Activated naive CD4-positive, alpha-beta T cell treated with anti-CD3 and anti-CD28 coated beads, Interleukin-2, amount 50 U/mL, for 24 hours (primary cell): Measurements from ENCODE around the gene RTRAF.

ENCODE experiments used
- H3K27ac Mint-ChIP-seq: one replicate; pipeline ENCODE4 v1.8.0; 2021; ENCODE audit warnings: mild to moderate bottlenecking, mixed read lengths
- H3K27me3 Mint-ChIP-seq: one replicate; pipeline ENCODE4 v1.8.0; 2021; ENCODE audit warnings: mixed read lengths
- H3K36me3 Mint-ChIP-seq: one replicate; pipeline ENCODE4 v1.8.0; 2021; ENCODE audit warnings: mixed read lengths
- H3K4me1 Mint-ChIP-seq: one replicate; pipeline ENCODE4 v1.8.0; 2021; ENCODE audit warnings: mixed read lengths
- H3K4me3 Mint-ChIP-seq: one replicate; pipeline ENCODE4 v1.8.0; 2021; ENCODE audit warnings: mild to moderate bottlenecking, mixed read lengths
- H3K9me3 Mint-ChIP-seq: one replicate; pipeline ENCODE4 v1.8.0; 2021; ENCODE audit warnings: mixed read lengths

RTRAF gene

DNA sequence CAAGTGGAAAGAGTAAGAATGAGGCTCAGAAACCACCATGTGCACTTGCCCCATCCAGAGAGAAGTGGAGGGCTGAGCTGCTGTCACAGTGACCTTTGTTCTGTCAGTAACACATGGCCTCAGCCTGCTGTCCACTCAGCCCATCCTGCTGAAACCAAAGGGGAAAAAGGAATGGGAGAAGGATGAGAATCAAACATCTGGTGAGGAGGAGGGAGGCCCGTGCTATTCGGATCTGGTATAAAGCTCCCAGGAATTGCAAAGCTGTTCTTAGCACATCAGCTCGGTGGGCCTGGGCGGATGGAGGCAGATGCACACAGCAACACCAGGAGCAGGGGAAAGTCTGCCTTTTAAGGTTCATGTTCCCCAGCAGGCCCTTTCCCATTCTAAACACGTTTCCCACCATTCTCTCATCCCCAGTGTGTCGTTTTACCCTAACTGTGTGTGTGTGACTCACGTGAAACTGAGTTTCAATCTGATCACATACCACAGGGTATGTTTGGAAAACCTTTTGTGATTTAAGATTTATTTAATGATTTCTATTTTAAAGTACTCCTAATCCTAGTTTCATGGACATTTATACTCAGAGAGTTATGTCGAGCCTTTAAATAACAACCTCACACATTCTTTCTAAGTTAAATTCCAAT lies 36.8 kb downstream of the RTRAF start:
- no peak overlapping the region for H3K27ac Mint-ChIP-seq
- peaks cover 19% of the 10 kb centered on the region for H3K4me1 Mint-ChIP-seq

DNA sequence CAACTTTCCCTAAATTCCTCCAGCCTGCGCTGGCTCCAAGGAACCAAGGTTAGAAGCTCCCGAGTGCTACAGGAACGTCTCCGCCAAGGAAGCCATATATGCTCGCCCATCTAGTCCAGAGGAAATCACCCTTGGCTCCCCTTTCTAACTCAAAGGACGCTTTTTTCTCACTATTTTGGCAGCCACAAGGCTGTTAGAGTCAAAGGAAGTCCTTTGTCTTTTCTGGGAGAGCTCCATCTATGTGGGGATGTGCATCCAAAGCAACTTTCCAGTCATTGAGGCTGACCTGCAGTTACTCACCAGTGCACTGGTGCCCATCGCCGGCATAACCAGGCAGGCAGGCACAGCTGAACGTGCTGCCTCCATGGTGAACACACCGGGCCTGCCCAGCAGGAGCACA lies 37.6 kb downstream of the RTRAF start:
- Mint-ChIP-seq H3K4me1 (peaks cover 11% of the 10 kb centered on the region), H3K27ac (no peak overlapping the region), H3K4me3 (no peak overlapping the region), H3K27me3 (no peaks in the 10 kb centered on the region), H3K36me3 (no peaks in the 10 kb centered on the region), H3K9me3 (no peaks in the 10 kb centered on the region)

More for the DNA sequence above, 36.8 kb downstream of the RTRAF start:
- Mint-ChIP-seq H3K4me3 (no peak overlapping the region), H3K9me3 (no peaks in the 10 kb centered on the region), H3K36me3 (no peaks in the 10 kb centered on the region), H3K27me3 (no peaks in the 10 kb centered on the region)

GRCh38 chr14:52029881-52030280 lies 40.5 kb downstream of the RTRAF start:
- H3K9me3 Mint-ChIP-seq, result no peaks in the 10 kb centered on the region
- H3K4me3 Mint-ChIP-seq, result no peak overlapping the region
- H3K4me1 Mint-ChIP-seq, result no peaks in the 10 kb centered on the region
- no peaks in the 10 kb centered on the region for H3K27me3 Mint-ChIP-seq
- no peaks in the 10 kb centered on the region for H3K36me3 Mint-ChIP-seq
- H3K27ac Mint-ChIP-seq, result no peak overlapping the region

GRCh38 chr14:52031781-52032180 lies 42.4 kb downstream of the RTRAF start:
- no peaks in the 10 kb centered on the region for H3K36me3 Mint-ChIP-seq
- H3K27ac Mint-ChIP-seq, result no peak overlapping the region
- no peaks in the 10 kb centered on the region for H3K9me3 Mint-ChIP-seq
- peaks cover 1% of the 10 kb centered on the region for H3K27me3 Mint-ChIP-seq
- H3K4me3 Mint-ChIP-seq, result no peak overlapping the region
- H3K4me1 Mint-ChIP-seq, result no peaks in the 10 kb centered on the region

GRCh38 chr14:52032204-52032801 lies 43.0 kb downstream of the RTRAF start:
- Mint-ChIP-seq H3K9me3 (no peaks in the 10 kb centered on the region), H3K4me1 (no peaks in the 10 kb centered on the region), H3K27ac (no peak overlapping the region), H3K27me3 (peaks cover 1% of the 10 kb centered on the region), H3K36me3 (no peaks in the 10 kb centered on the region), H3K4me3 (no peak overlapping the region)

- Mint-ChIP-seq H3K9me3 (no peaks in the 10 kb centered on the region), H3K36me3 (no peaks in the 10 kb centered on the region), H3K27ac (peak overlapping the region; percentile 76), H3K4me3 (no peak overlapping the region), H3K27me3 (peaks cover 4% of the 10 kb centered on the region), H3K4me1 (no peaks in the 10 kb centered on the region)
Measured at GRCh38 chr14:52033101-52033642, 43.8 kb downstream of the RTRAF start.

DNA sequence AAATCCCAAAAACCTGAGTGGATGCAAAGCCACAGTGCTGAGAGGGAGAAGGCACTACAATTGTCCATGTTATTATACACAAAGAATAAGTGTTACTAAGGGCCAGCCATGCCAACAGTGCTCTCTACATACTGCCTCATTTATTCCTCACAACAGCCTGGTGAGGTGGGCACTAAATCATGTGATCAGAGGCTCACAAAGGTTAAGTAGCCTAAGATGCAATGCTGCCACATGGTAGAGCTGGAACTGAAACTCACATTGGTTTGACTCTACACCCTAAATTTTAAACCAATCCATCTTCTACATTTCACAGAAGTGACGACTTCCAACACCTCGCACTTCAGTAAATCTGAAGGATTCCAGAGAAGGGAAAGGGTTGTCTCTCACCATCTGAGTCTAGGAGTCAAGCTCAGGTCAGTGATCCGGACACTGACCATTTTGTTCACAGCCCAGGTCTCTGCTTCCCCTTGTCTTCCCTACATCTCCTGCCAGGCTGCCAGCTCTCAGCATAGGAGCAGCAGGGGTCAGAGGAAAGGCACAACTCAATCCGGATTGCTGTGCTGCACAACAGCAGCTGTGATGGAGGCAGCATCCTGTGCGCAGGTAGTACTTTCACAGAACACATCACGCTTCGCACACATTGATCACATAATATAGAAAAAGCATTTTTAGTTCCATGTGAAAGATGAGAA lies 49.9 kb downstream of the RTRAF start:
- Mint-ChIP-seq H3K4me1 (peaks cover 7% of the 10 kb centered on the region), H3K27ac (no peak overlapping the region), H3K9me3 (no peaks in the 10 kb centered on the region), H3K27me3 (peaks cover 6% of the 10 kb centered on the region), H3K36me3 (peaks cover 3% of the 10 kb centered on the region), H3K4me3 (no peak overlapping the region)

DNA sequence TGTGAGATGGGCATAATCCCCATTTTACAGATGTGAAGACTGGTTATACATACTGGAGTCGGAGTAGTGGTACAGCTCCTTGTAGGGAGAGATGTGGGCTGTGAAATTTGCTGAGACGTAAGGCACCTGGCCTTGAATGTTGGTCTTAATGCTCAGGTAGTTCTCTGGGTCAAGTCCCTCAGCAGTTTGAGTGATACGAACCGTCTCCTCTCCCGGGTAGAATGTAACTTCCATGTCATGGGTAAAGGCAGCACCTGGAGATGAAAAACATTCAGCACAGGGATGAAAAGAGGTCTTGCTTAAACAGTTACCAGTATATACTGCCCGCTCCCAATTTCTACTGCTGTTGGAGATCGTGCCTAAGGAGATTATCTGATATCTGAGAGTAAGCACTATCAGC lies 51.3 kb downstream of the RTRAF start:
- H3K36me3 Mint-ChIP-seq, result peaks cover 3% of the 10 kb centered on the region
- H3K4me3 Mint-ChIP-seq, result no peak overlapping the region
- H3K27me3 Mint-ChIP-seq, result peaks cover 6% of the 10 kb centered on the region
- H3K27ac Mint-ChIP-seq, result no peak overlapping the region
- H3K4me1 Mint-ChIP-seq, result peaks cover 16% of the 10 kb centered on the region
- no peaks in the 10 kb centered on the region for H3K9me3 Mint-ChIP-seq

DNA sequence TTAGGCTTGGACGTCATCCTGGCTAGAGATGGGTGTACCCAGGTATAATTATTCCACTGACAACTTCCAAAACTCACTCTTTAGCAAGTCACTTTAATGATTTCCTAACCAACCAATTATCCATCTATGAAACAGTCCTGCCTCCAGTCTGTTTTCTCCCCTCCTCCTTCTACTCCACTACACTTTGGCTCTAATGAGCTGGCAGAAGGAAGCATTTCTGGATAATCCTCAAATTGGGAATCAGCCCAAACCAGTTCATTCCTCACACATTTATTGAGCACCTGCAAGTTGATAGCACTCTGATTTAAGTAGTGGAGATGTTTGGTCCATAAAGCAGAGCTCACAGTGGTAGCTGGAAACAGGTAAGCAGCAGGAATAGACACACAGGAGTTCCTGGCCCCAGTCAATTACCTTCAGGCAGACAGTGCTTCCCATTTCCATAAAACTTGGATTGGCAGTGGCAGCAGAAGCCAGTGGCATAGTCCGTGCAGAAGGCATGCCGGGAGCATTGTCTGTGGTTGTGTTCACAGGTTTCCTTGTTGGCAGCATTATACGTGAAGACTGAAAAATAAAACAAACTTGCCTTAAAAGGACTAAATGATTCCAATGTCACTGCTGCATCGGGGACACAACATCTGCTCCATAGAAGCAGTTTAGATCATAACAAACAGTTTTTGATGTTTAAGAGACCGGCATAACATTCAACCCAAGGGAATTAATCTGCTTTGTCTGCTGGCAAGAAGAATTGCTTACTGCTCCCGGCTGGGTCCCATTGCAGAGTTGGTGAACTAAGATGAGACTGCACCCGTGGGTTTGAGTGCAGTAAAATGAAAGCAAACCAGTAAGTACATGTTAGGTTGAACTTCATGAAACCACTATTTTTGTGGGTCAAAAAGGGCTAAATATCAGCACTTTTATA lies 53.3 kb downstream of the RTRAF start:
- peaks cover 5% of the 10 kb centered on the region for H3K27me3 Mint-ChIP-seq
- H3K36me3 Mint-ChIP-seq, result peaks cover 3% of the 10 kb centered on the region

DNA sequence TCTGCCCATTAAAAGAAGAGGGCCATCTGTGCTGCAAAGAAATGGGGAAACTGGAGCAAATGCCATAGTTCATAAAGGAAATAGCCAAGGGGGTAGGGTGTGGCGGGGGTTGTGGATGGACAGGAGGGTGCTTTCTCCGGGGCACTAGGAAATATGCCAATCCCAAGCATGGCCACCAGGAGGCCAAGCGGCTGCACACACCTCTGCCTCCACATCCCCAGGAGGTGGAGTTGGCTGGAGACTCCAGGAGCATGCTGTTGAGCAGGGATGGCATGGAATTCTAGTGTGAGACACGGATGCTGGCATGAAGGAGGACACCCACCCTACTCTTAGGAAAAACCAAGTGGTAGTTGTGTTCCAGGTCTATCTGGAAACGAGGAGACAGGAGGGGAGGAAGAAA lies 54.3 kb downstream of the RTRAF start:
- peaks cover 17% of the 10 kb centered on the region for H3K4me1 Mint-ChIP-seq
- H3K27me3 Mint-ChIP-seq, result peaks cover 3% of the 10 kb centered on the region
- no peak overlapping the region for H3K4me3 Mint-ChIP-seq
- peak overlapping the region; percentile 81 for H3K27ac Mint-ChIP-seq
- no peaks in the 10 kb centered on the region for H3K9me3 Mint-ChIP-seq
- H3K36me3 Mint-ChIP-seq, result peaks cover 3% of the 10 kb centered on the region

More for the DNA sequence above, 53.3 kb downstream of the RTRAF start:
- peak overlapping the region; percentile 43 for H3K27ac Mint-ChIP-seq
- H3K4me3 Mint-ChIP-seq, result no peak overlapping the region
- H3K9me3 Mint-ChIP-seq, result no peaks in the 10 kb centered on the region
- peaks cover 17% of the 10 kb centered on the region for H3K4me1 Mint-ChIP-seq

DNA sequence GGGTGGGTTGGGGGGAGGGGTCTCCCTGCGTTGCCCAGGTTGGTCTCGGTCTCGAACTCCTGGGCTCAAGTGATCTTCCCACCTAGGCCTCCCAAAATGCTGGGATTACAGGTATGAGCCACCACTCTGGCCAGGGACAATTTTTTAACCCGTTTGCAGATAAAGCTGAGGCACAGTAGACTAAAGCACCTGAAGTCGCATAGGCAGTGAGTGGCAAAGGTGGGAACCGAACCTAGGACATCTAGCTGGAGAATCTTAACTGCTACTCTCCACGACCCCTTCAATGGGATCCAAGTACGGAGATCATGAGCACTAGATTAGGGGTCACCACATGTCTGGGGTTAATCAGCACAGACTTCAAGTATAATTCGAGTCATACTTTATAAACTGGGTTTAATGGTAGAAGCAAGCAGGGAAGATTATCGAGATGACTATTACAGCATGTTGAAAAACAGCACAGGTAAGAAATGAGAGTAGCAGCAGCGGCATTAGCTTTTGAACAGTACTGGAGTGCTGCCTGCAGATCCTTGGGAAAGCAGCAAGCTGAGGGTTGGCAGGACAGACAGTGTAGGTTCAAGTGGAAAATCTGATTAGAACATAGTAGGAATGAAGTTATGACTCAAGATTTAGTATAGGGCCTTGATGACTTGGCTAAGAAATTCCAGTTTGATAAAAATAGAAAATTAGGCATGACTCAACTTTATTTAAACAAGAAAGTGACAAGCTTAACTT lies 55.6 kb downstream of the RTRAF start:
- peaks cover 17% of the 10 kb centered on the region for H3K4me1 Mint-ChIP-seq

GRCh38 chr14:52046376-52046917 lies 57.1 kb downstream of the RTRAF start:
- no peaks in the 10 kb centered on the region for H3K9me3 Mint-ChIP-seq
- H3K27me3 Mint-ChIP-seq, result peaks cover 3% of the 10 kb centered on the region
- no peak overlapping the region for H3K4me3 Mint-ChIP-seq
- peaks cover 17% of the 10 kb centered on the region for H3K4me1 Mint-ChIP-seq
- H3K36me3 Mint-ChIP-seq, result peaks cover 3% of the 10 kb centered on the region
- H3K27ac Mint-ChIP-seq, result no peak overlapping the region

More for the DNA sequence above, 55.6 kb downstream of the RTRAF start:
- H3K27ac Mint-ChIP-seq, result peak overlapping the region; percentile 83
- H3K27me3 Mint-ChIP-seq, result peaks cover 3% of the 10 kb centered on the region
- H3K36me3 Mint-ChIP-seq, result peaks cover 3% of the 10 kb centered on the region
- no peaks in the 10 kb centered on the region for H3K9me3 Mint-ChIP-seq
- peak overlapping the region; percentile 34 for H3K4me3 Mint-ChIP-seq

- Mint-ChIP-seq H3K27ac (no peak overlapping the region), H3K27me3 (peaks cover 3% of the 10 kb centered on the region), H3K36me3 (peaks cover 3% of the 10 kb centered on the region), H3K9me3 (no peaks in the 10 kb centered on the region), H3K4me1 (peaks cover 16% of the 10 kb centered on the region), H3K4me3 (no peak overlapping the region)
Measured at GRCh38 chr14:52048116-52048515, 58.8 kb downstream of the RTRAF start.

GRCh38 chr14:52048641-52049204 lies 59.4 kb downstream of the RTRAF start:
- Mint-ChIP-seq H3K36me3 (peaks cover 2% of the 10 kb centered on the region), H3K4me3 (no peak overlapping the region), H3K27ac (peak overlapping the region; percentile 39), H3K4me1 (peaks cover 13% of the 10 kb centered on the region), H3K9me3 (no peaks in the 10 kb centered on the region), H3K27me3 (peaks cover 2% of the 10 kb centered on the region)
